Epidermal melanocyte (primary cell): ENCODE measurements around the gene LMTK2.

Experiments used
- DNase-seq: peaks from one replicate; pipeline ENCODE4 v3.0.0; 2011; ENCODE audit warnings: low spot score; ENCODE audit not compliant: insufficient read length

The LMTK2 gene

DNA sequence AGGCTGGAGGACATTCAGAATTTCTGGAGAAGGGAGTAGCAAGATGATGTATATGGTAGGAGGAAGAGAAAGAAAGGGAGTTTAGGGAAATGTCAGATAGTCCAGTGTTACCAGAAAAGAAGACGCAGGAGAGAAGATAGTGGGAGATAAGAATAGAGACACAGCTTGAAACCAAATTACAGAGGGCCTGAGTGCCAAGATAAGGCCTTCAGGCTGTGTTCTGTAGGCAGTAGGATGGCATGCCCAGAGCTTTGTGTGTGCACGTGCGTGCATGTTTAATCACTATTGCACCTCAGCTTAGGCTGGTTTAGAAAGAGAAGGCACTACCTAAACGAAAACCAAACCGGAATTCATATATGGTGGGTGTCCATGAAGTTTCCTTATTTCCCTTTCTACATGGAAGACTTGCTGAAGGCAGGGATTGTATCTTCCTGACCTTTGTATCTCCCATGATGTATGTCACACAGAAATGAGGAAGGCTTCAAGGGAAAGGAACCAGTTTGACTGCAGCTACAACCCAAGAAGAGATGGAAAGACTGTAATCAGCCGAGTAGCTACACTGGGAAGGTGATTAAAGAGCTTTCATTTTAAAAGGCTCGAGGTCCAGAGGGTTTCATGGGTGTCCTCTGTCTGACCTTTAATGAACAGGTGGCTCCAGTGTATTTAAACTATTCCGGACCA, 68.7 kb downstream of the LMTK2 start:
- DNase-seq, result no peak

DNA sequence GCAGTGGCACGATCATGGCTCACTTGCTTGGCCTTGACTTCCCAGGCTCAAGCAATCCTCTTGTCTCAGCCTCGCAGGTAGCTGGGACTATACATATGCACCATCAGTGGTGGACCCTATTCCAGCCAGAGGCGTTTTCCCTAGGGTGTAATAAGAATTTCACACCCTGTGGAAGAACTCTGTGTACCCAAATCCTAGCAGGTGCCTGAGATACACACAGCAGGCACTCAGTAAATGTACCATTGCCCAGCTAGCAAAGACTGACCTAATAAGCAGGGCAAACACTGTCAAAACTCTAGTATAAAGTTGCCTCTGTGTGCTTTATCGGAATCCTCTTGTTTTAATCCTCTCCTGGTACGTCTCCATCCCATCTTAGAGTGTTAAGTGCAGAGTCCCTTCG, 70.9 kb downstream of the LMTK2 start:
- DNase-seq, result no peak

DNA sequence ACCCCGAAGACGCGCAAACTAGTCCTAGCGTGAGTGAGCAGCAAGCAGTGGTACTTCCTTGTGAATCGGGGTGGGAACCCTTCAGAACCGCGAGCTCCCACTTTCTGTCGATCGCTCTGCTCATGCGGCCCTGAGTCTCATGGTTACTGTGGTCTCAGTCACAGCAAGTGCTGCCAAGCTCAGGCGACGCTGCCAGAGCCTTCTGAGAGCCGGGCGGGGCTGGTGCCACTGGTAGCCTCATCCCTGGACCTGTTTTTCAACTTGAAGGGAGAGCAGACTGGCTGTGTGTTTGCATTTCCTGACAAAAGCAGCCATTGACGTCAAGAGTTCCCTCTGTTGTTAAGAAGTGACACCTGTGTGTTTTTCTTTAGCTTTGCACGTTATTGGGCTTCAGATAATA, 71.7 kb downstream of the LMTK2 start:
- no peak for DNase-seq

DNA sequence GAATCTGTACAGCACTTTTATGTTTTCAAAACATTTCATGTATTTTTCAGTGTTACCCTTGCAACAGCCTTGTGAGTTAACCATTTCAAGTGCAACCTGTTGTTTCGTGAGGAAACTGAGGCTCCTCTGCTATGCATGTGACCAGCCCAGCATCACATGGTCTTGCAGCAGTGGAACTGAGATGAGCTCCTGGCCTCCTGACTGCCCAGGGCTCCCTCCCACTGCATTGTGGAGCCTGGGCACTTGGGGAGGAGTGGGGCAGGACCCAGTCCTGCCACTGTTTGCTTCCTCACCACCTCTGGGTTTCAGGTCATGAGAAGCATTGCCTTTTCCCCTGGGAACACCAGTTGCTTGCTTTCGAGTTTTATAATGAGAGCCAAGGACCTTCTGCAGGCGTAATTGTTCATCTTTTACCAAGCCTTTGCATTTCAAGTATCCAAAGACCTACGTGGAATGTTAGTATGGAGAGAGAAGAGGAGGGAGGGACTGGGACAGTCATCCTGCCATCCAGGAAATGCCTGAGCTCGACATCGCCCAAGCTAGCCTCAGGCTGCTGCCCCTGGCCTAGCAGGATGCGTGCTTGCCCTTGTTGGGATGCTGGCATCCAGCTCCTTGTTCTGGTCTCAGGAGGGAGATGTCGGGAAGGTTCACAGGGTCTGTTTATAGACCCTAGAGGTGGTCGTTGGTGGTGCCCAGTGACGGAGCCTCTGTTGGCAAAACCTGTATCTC, 72.3 kb downstream of the LMTK2 start:
- DNase-seq, result no peak

DNA sequence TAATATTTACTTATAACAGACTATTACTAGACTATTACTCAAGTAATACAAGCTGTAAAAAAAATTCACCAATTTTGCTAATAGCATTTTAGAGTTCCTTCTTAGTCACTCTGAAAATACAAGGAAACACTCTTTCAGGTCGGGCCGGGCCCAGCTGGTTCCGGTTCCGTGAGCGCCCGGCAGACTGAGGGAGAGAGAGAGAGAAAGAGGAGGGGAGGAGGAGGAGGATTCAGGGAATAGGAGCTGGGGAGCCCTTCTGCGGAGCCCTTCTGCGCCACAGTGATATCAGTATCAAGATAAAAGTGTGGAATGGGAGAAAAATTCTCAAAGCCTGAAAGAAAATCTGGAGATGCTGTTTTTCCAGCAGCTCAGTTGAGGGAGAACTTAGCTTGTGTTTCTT, 74.1 kb downstream of the LMTK2 start:
- DNase-seq, result no peak

DNA sequence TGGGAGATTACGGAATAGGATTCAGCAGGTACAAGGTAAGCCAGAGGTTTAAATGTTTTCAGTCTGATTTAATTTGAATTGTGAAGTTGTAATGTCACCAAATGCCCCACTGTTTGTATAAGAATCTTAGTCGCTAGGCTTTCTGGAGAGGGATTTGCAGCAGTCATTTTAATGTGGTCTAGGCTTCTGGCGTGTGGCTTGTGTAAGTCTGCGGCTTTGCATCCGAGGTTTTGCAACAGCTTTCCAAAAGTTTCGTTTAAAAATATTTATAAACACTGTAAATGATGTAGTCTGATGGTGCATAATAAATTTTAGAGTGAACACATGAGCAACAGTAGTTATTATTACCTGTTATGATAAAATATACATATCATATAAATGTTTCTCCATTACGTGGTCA, 78.4 kb downstream of the LMTK2 start:
- DNase-seq, result no peak

DNA sequence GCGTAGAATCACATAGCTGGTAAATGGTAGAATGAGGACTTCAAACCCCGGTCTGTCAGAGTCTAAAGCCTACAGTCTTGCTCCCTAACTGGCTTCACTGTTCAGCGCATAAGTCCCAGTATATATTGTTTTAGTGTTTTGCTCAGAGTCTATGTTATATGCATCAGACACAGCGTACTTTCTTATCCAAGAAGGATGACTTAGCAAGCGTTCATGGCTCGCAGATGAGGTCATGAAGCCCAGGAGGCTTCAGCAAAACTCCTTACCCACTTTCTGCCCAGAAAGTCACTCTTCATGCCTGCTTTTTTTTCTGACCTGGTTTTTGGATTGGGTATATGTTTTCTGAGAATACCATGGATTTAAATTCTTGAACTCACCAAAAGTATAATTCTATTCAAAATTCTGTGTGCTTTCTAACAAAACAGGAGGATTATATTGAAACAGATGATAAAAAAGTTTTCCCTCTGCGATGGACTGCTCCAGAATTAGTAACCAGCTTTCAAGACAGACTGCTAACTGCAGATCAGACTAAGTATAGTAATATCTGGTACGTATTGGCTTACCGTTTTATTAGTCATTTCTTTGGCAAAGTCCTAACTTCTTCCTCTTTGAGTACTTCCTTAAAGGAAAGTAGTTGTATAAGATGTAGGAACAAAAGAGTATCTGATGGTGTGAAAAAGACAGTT, 79.9 kb downstream of the LMTK2 start:
- DNase-seq, result no peak

DNA sequence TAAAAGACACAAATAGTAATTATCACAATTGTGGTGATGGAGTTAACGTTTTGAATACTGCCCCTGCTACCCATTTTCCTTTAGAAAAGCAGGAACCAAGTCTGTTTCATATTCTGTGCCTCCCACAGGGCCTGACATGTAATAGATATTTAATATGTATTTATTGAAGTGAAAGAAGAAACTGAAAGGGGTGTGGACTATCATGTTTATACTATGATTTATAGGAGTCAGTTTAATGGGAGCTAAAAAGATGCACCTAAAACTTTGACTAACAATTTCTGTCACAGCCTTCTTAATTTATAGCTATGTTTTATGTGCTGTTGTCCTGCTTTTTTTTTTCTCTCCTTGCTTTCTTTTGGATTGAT, 80.5 kb downstream of the LMTK2 start:
- DNase-seq, result no peak

DNA sequence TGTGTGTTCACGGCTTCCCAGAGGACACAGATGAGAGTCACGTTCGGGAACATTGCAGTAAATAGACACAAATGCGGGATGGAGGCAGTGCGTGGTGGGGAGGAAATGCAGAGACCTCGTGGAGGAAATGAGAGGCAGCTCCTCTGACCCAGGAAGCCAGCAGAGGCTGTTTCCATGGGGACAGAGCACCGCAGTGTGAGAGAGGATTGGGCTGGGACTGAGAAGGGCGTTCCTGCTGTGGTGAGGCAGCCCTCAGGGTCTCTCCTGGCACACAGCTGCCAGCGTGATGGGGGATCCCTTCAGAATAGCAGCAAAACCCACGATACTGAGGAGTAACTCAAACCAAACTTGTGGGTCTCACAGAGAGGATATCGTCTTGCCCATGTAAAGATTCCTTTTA, 82.9 kb downstream of the LMTK2 start:
- no peak for DNase-seq

DNA sequence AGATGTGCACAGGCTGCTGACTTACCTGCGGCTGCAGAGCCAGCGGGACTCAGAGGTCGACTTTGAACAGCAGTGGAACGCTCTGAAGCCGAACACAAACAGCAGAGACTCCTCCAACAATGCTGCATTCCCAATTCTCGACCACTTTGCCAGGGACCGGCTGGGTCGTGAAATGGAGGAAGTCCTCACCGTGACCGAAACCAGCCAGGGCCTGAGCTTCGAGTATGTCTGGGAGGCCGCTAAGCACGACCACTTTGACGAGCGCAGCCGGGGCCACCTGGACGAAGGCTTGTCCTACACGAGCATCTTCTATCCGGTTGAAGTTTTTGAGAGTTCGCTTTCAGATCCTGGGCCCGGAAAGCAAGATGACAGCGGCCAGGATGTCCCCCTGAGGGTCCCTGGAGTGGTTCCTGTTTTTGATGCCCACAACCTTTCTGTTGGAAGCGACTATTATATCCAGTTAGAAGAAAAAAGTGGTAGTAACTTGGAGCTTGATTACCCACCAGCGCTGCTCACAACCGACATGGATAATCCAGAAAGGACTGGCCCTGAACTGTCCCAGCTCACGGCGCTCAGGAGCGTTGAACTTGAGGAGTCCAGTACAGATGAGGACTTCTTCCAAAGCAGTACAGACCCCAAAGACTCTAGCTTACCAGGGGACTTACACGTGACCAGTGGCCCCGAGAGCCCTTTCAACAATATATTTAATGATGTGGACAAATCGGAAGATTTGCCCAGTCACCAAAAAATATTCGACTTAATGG, 85.2 kb downstream of the LMTK2 start:
- no peak for DNase-seq

DNA sequence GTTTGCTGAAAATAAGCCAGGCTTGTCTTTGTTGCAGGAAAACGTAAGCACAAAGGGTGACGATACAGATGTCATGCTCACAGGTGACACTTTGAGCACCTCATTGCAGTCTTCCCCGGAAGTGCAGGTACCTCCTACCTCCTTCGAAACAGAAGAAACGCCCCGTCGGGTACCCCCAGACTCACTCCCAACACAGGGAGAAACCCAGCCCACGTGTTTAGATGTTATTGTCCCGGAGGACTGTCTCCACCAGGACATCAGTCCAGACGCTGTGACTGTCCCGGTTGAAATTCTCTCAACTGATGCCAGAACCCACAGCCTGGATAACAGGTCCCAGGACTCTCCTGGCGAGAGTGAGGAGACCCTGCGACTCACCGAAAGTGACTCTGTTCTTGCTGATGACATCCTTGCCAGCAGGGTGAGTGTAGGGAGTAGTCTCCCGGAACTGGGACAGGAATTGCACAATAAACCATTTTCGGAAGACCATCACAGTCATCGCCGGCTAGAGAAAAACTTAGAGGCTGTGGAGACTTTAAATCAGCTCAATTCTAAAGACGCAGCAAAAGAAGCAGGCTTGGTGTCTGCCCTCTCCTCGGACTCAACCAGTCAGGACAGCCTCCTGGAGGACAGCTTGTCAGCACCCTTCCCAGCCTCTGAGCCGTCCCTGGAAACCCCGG, 86.3 kb downstream of the LMTK2 start:
- no peak for DNase-seq

DNA sequence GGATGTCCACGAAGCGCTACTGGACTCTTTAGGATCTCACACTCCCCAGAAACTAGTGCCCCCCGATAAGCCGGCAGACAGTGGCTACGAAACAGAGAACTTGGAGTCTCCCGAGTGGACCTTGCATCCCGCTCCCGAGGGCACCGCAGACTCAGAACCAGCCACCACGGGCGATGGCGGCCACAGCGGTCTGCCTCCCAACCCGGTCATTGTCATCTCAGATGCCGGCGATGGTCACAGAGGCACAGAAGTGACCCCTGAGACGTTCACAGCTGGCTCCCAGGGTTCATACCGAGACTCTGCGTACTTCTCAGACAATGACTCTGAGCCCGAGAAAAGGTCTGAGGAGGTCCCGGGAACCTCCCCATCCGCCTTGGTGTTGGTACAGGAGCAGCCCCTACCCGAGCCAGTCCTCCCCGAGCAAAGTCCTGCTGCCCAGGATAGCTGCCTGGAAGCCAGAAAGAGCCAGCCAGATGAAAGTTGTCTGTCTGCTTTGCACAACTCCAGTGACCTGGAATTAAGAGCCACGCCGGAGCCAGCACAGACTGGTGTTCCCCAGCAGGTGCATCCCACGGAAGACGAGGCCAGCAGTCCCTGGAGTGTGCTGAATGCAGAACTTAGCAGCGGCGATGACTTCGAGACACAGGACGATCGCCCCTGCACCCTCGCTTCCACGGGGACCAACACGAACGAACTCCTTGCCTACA, 87.0 kb downstream of the LMTK2 start:
- no peak for DNase-seq

DNA sequence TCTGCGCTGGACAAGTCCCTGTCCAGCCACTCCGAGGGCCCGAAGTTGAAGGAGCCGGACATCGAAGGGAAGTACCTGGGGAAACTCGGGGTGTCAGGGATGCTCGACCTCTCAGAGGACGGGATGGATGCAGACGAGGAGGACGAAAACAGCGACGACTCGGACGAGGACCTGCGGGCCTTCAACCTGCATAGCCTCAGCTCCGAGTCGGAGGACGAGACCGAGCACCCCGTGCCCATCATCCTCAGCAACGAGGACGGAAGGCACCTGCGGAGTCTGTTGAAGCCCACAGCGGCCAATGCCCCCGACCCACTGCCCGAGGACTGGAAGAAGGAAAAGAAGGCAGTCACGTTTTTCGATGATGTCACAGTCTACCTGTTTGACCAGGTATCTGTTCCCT, 87.5 kb downstream of the LMTK2 start:
- no peak for DNase-seq

DNA sequence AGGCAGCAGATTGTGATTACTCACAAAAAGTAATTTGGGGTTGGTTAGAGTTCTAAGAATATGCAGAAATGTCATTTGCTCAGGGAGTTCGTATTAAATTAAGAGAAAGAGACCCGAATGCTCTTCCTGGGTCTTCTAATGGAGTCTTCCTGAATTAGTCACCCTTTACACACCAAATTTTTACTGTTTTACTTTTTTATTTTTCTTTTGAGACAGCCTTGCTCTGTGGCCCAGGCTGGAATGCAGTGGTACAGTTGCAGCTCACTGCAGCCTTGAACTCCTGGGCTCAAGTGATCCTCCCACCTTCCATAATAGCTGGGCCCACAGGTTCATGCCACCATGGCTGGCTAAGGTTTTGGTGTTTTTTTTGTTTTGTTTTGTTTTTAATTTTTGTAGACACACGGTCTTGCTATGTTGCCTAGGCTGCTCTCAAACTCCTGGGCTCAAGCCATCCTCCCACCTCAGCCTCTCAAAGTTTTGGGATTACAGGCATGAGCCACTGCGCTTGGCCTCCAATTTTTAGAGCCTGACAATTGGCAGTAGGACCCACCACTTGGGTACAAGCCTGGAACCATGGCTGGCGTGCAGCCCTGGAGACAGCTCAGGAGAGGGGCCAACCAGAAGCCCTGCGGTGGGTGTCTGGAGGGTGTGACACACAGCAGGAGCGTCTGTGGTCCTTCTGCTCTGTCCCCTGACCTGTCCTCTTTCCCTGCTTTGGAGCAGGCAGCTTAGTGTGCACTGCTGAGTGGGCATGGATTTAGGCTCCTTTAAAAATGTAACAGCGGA, 88.2 kb downstream of the LMTK2 start:
- DNase-seq, result no peak

DNA sequence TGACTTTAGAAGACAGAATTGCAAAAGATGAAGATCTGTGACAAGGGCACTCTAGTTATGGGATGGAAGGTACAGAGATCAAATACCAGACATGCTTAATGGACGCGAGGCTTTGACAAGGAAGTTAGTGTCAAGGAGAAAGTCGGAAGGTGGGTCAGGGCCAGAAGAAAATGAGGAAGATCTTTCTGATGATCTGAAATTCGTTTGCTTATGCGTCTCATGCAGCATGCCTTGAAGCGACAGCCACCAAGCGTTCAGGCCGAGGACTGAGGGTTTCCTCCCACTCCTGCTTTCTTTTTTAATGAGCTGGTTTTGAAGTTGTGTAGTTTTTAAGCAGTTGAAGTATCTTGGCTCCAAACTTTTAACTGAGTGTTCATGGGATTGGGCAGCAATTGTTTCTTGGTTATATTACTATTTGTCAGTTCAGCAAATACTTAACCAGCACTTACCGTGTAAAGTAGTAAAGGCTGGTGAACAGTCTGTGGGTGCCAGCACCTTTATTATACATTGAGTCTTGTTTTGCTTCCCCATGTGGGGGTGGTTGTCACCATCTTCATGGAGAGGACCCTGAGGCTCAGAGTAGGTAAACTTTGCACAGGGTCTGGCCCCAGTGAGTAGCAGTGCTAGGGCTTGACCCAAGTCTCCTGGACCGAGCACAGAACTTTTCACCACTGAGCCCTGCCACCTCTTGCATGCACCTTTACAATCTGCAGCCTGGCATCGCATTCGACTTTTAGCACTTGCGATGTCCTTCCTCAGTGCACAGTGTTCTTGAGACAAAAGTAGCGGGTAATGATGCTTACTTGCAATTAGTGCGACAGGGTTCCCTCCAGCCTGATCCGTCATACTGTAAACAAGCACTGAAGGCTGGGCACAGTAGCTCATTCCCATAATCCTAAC, 90.3 kb downstream of the LMTK2 start:
- DNase-seq, result no peak

DNA sequence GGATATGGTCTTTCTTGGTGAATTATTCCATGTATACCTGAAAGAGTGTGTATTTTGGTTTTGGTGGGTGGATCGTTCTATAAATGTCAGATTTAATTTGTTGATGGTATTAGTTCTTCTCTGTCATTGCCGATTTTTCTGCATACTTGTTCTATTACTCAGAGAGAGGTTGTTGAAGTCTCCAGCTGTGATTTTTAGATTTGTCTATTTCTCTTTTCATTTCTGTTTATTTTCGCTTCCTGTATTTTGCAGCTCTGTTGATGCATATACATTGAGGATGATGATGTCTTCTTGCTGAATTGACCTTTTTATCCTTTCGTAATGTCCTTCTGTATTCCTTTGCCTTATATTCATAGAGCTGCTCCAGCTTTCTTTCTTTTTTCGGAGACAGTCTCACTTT, 92.5 kb downstream of the LMTK2 start:
- no peak for DNase-seq

DNA sequence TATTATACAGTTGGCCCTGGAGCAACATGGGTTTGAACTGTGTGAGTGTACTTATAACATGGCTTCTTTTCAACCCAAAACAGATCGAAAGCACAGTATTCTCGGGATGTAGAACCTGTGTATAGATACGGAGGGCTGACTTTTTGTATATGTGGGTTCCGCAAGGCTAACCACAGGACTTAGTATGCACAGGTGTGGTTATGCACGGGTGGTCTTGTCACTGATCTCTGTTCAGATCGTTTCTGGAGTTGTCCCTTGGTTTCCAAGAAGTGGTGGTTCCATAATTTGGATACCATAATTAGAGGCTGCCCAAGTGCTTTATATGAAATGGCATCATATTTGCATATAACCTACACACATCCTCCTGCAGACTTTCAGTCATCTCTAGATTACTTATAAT, 93.7 kb downstream of the LMTK2 start:
- no peak for DNase-seq

DNA sequence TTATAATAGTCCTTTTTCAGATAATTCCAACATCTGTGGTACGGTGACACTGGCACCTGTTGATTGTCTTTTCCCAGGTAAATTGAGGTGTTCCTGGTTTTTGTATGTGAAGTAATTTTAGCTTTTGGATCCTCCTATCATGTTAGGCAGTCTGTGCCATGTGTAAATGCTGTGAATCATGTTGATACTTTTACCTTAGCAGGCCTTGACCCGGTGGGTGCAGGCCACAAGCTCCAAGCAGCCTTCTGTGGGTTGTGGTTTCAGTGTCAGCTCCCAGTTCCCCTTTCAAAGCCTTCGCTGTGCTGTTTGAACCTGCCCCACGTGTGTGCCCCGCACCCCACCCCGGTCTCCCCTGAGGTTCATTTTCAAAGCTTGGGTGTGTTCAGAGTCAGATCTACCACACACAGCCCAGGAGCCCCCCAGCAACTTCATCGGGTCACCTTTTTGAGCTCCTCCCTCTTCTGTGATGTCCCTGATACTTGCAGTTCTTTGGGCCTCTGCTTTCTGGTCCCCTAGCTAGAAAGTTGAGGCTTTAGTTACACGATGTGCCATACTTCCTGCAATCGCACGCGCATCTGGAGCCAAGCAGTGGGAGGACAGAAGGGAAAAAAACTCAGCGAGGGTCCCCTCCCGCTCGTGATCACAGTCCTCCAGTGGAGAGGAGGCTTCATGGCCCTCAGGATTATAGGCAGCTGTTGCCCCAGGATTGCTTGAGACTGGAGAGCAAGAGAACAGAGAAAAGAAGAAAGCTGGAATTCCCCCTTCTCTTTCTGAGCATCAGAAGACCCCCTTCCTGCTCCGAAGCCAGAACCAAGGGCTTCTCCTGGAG, 95.9 kb downstream of the LMTK2 start:
- DNase-seq, result no peak
